ENCODE data around the gene LAYN. TPM values are rescaled to one million over a fixed set of nuclear protein-coding genes. Genes with fewer than 3 reads are reported as not detected.

The LAYN gene
- polyA plus RNA-seq, 2 of the 4 experiments (the other 2 are of a cell fraction): 4.1 to 9.0 TPM

GRCh38 chr11:111512296-111513239 lies 28.0 kb upstream of the LAYN start, which contains the start of gene BTG4:
Gene BTG4 (minus strand): TSS chr11:111512386. CDS start chr11:111498776, 13,610 bp downstream.
- TF ChIP-seq CEBPB (IDR thresholded peaks at IDR 0.05) (no peak), HEYL (CRISPR knock-in tag; IDR thresholded peaks at IDR 0.05) (no peak), HMGXB4 (CRISPR knock-in tag; IDR thresholded peaks at IDR 0.05; ENCODE audit: borderline replicate concordance) (no peak), KDM5A (IDR thresholded peaks at IDR 0.05) (no peak), BHLHE40 (IDR thresholded peaks at IDR 0.05; ENCODE audit: low read depth, low read length) (no peak), JUN (IDR thresholded peaks at IDR 0.05) (peak in 1 of 2 experiments; percentile 43; a peak in 2 of 5 replicates), FOSL2 (IDR thresholded peaks at IDR 0.05) (no peak), FOSL2 (CRISPR knock-in tag; IDR thresholded peaks at IDR 0.05) (no peak), TFCP2L1 (CRISPR knock-in tag; IDR thresholded peaks at IDR 0.05) (no peak), MYC (IDR thresholded peaks at IDR 0.05; ENCODE audit: borderline replicate concordance, low read length) (no peak), RNF2 (IDR thresholded peaks at IDR 0.05; ENCODE audit: borderline replicate concordance, low read depth) (no peak), TP53 (CRISPR knock-in tag; IDR thresholded peaks at IDR 0.05) (no peak), POLR2A (IDR thresholded peaks at IDR 0.05; ENCODE audit: low read length) (0 out of 2 replicates have a peak, but pooled peaks have one; percentile 25), NFE2L2 (conservative IDR thresholded peaks at IDR 0.05; ENCODE audit: low read length) (no peak), EHMT2 (IDR thresholded peaks at IDR 0.05; ENCODE audit: low read depth) (no peak), SMC3 (IDR thresholded peaks at IDR 0.05) (no peak), PHF8 (IDR thresholded peaks at IDR 0.05; ENCODE audit: borderline replicate concordance, low read depth) (no peak), RAD21 (conservative IDR thresholded peaks at IDR 0.05 in 1 of 2, IDR thresholded peaks at IDR 0.05 in 1 of 2) (0 out of 5 replicates have a peak, but pooled peaks of 1 of the 2 experiments have one; percentile 10), E2F6 (IDR thresholded peaks at IDR 0.05; ENCODE audit: borderline replicate concordance, low read depth) (peak; percentile 83), CHD4 (IDR thresholded peaks at IDR 0.05; ENCODE audit: borderline replicate concordance) (no peak), KDM1A (IDR thresholded peaks at IDR 0.05; ENCODE audit: low read depth) (no peak), FOSB (CRISPR knock-in tag; IDR thresholded peaks at IDR 0.05) (no peak), SREBF2 (IDR thresholded peaks at IDR 0.05) (no peak), ZFP36 (IDR thresholded peaks at IDR 0.05; ENCODE audit: borderline replicate concordance, partially characterized antibody) (no peak), GATA3 (IDR thresholded peaks at IDR 0.05; ENCODE audit: borderline replicate concordance) (no peak), NPAS2 (CRISPR knock-in tag; IDR thresholded peaks at IDR 0.05; ENCODE audit: borderline replicate concordance) (no peak), JUNB (IDR thresholded peaks at IDR 0.05) (no peak), HOXB13 (CRISPR knock-in tag; IDR thresholded peaks at IDR 0.05; ENCODE audit: low read depth) (no peak)
- TF ChIP-seq, protein P1, sequence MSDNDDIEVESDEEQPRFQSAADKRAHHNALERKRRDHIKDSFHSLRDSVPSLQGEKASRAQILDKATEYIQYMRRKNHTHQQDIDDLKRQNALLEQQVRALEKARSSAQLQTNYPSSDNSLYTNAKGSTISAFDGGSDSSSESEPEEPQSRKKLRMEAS (IDR thresholded peaks at IDR 0.05): peak; percentile 76; the same call in 1 of the 2 replicates
- TF ChIP-seq, protein P2, sequence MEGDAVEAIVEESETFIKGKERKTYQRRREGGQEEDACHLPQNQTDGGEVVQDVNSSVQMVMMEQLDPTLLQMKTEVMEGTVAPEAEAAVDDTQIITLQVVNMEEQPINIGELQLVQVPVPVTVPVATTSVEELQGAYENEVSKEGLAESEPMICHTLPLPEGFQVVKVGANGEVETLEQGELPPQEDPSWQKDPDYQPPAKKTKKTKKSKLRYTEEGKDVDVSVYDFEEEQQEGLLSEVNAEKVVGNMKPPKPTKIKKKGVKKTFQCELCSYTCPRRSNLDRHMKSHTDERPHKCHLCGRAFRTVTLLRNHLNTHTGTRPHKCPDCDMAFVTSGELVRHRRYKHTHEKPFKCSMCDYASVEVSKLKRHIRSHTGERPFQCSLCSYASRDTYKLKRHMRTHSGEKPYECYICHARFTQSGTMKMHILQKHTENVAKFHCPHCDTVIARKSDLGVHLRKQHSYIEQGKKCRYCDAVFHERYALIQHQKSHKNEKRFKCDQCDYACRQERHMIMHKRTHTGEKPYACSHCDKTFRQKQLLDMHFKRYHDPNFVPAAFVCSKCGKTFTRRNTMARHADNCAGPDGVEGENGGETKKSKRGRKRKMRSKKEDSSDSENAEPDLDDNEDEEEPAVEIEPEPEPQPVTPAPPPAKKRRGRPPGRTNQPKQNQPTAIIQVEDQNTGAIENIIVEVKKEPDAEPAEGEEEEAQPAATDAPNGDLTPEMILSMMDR (IDR thresholded peaks at IDR 0.05): peak; percentile 27; the same call in 2 of the 3 replicates
- TF ChIP-seq, protein P3, sequence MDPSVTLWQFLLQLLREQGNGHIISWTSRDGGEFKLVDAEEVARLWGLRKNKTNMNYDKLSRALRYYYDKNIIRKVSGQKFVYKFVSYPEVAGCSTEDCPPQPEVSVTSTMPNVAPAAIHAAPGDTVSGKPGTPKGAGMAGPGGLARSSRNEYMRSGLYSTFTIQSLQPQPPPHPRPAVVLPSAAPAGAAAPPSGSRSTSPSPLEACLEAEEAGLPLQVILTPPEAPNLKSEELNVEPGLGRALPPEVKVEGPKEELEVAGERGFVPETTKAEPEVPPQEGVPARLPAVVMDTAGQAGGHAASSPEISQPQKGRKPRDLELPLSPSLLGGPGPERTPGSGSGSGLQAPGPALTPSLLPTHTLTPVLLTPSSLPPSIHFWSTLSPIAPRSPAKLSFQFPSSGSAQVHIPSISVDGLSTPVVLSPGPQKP (IDR thresholded peaks at IDR 0.05; ENCODE audit: low read depth, low read length): no peak
- TF ChIP-seq, protein P4, sequence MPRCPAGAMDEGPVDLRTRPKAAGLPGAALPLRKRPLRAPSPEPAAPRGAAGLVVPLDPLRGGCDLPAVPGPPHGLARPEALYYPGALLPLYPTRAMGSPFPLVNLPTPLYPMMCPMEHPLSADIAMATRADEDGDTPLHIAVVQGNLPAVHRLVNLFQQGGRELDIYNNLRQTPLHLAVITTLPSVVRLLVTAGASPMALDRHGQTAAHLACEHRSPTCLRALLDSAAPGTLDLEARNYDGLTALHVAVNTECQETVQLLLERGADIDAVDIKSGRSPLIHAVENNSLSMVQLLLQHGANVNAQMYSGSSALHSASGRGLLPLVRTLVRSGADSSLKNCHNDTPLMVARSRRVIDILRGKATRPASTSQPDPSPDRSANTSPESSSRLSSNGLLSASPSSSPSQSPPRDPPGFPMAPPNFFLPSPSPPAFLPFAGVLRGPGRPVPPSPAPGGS (IDR thresholded peaks at IDR 0.05): no peak
- Histone ChIP-seq H3K4me3 (peak within 1 kb of the TSS; percentile 83), H3K4me2 (peak within 1 kb of the TSS; percentile 83), H3K27ac (peak within 1 kb of the TSS; percentile 87 to 99), H3K4me1 (peaks cover 7% of the 10 kb centered on the region), H3K9me3 (no peaks in the 10 kb centered on the region)
- DNase-seq (ENCODE audit: low read depth in 1 of 2, low spot score in 1 of 2) (peak; percentile 16 to 31), FAIRE-seq (no peak), ATAC-seq (peak; percentile 78 to 84)
- POLR2A ChIA-PET: interaction anchor here (0.7 to 2.1 kb wide), 2 partner anchors 19 to 255 kb away, joined by 3 to 6 read pairs; no protein-coding TSS in a partner anchor
- 28% methylated on average over 11 of the region's 90 CpGs for WGBS (ENCODE audit: missing lambda C conversion rate)
- CTCF ChIA-PET: interaction anchor here (0.9 to 1.6 kb wide), 5 partner anchors 12 to 254 kb away, joined by 3 to 6 read pairs (median 3); no protein-coding TSS in a partner anchor

Measured in A549 (cell line).